RWPE2 (cell line): ENCODE data around the gene MRGPRX2.

ENCODE experiments used
- ATAC-seq: fragments of 200-7000 bp; cut with Tn5 transposase; 3 replicates; pipeline ENCODE4 v1.9.1; 2021; ENCODE audit warnings: low read depth
- DNase-seq: peaks from one replicate; pipeline ENCODE4 v3.0.0-alpha.2; 2020; ENCODE audit warnings: low spot score
- H3K27ac ChIP-seq: fragments of 450-650 bp; 2 replicates; pipeline ENCODE4 v1.5.1; 2017; ENCODE audit warnings: mild to moderate bottlenecking; ENCODE audit not compliant: poor library complexity, severe bottlenecking
- H3K27me3 ChIP-seq: fragments of 250-450 bp; sonication (Bioruptor Pico); 2 replicates; pipeline ENCODE4 v1.5.1; 2021; ENCODE audit warnings: mild to moderate bottlenecking, moderate library complexity; ENCODE audit not compliant: insufficient read depth, poor library complexity, severe bottlenecking
- H3K36me3 ChIP-seq: fragments of 250-450 bp; sonication (Bioruptor Pico); 2 replicates; pipeline ENCODE4 v1.5.1; 2020; ENCODE audit warnings: low read depth, mild to moderate bottlenecking, moderate library complexity
- H3K4me1 ChIP-seq: fragments of 250-450 bp; sonication (Bioruptor Pico); 2 replicates; pipeline ENCODE4 v1.5.1; 2021; ENCODE audit warnings: mild to moderate bottlenecking, moderate library complexity; ENCODE audit not compliant: insufficient read depth, poor library complexity, severe bottlenecking
- H3K4me3 ChIP-seq: fragments of 250-450 bp; sonication (Bioruptor Pico); 2 replicates; pipeline ENCODE4 v1.5.1; 2021; ENCODE audit warnings: mild to moderate bottlenecking, moderate library complexity; ENCODE audit not compliant: severe bottlenecking
- H3K9me3 ChIP-seq: fragments of 250-450 bp; sonication (Bioruptor Pico); 2 replicates; pipeline ENCODE4 v1.5.1; 2021; ENCODE audit warnings: mild to moderate bottlenecking, moderate library complexity; ENCODE audit not compliant: severe bottlenecking
- CTCF ChIP-seq: fragments of 450-650 bp; IDR thresholded peaks from one replicate; pipeline ENCODE4 v1.5.1; 2017; ENCODE audit warnings: mild to moderate bottlenecking, moderate library complexity; ENCODE audit not compliant: poor library complexity, severe bottlenecking

Gene MRGPRX2

DNA sequence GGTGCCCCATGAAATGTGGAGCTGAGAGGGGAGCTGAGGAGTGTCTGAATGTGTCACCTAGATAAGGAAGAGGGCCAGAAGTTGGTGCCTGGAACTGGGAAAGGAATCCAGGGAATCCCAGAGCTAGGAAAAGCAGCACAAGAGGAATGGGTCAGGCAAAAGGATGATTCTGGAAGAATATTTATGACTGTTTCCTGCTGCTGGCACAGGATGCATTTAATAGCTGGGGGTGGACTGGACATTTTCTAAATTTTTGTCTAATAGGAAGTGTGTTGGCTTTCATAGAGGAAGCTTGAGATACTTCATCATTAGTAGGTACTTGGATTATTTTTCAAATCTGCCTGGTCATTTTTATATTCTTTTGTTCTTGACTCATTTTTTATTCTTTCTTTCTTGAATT is 17.4 kb upstream of the MRGPRX2 start:
- Histone ChIP-seq H3K27ac (peak overlapping the region; percentile 5), H3K36me3 (no peaks in the 10 kb centered on the region), H3K9me3 (no peaks in the 10 kb centered on the region), H3K4me1 (peaks cover 20% of the 10 kb centered on the region), H3K27me3 (no peaks in the 10 kb centered on the region), H3K4me3 (no peak overlapping the region)
- TF ChIP-seq CTCF: no peak
- ATAC-seq: no peak
- DNase-seq: no peak

GRCh38 chr11:19076744-19077589 is 16.4 kb upstream of the MRGPRX2 start:
- Histone ChIP-seq H3K36me3 (no peaks in the 10 kb centered on the region), H3K4me1 (peaks cover 20% of the 10 kb centered on the region), H3K27me3 (no peaks in the 10 kb centered on the region), H3K9me3 (no peaks in the 10 kb centered on the region), H3K27ac (peak overlapping the region; percentile 5), H3K4me3 (no peak overlapping the region)
- DNase-seq (no peak), ATAC-seq (no peak)
- peak; percentile 96 for TF ChIP-seq CTCF

DNA sequence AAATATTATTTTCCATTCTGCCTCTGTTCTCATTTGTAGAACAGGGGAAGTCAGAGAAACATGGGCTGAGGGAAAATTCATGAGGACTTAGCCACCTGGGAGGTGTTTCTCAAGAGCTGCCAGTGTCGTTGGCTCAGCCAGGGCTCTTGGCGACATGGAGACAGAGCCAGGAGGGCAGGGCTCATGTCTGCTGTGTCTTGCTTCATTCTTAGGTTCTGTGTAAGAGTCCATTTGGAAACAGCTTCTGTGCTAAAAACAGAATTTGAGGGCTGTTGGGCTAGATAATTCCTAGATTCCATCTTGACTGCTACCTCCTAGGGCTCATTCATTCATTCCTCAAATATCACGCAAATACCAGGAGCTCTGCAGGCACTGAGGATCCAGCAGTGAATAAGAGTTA is 15.1 kb upstream of the MRGPRX2 start:
- H3K27ac ChIP-seq: no peak overlapping the region
- TF ChIP-seq CTCF: no peak
- H3K27me3 ChIP-seq: no peaks in the 10 kb centered on the region
- ATAC-seq (no peak), DNase-seq (no peak)
- H3K9me3 ChIP-seq: no peaks in the 10 kb centered on the region
- H3K4me1 ChIP-seq: peaks cover 17% of the 10 kb centered on the region
- H3K36me3 ChIP-seq: no peaks in the 10 kb centered on the region
- H3K4me3 ChIP-seq: no peak overlapping the region

GRCh38 chr11:19073454-19074415 is 13.2 kb upstream of the MRGPRX2 start:
- Histone ChIP-seq H3K27ac (no peak overlapping the region), H3K36me3 (no peaks in the 10 kb centered on the region), H3K4me3 (no peak overlapping the region), H3K27me3 (no peaks in the 10 kb centered on the region), H3K4me1 (peaks cover 2% of the 10 kb centered on the region), H3K9me3 (no peaks in the 10 kb centered on the region)
- ATAC-seq (no peak), DNase-seq (no peak)
- TF ChIP-seq CTCF: no peak
